H9 (cell line): ENCODE data around the gene SPRY2. TPM values are rescaled to one million over a fixed set of nuclear protein-coding genes. Genes with fewer than 3 reads are reported as not detected.

ENCODE experiments used
- DNase-seq: peaks from one replicate; pipeline ENCODE4 v3.0.0-alpha.2; 2017
- H2AFZ ChIP-seq: one replicate; pipeline ENCODE4 v1.6.1; 2013; ENCODE audit warnings: mild to moderate bottlenecking, low read length, control low read depth, moderate library complexity
- H2AK5ac ChIP-seq: 2 replicates; pipeline ENCODE4 v1.6.1; 2013; ENCODE audit warnings: low read length, control low read depth, mixed read lengths; ENCODE audit not compliant: insufficient read length
- H2BK120ac ChIP-seq: one replicate; pipeline ENCODE4 v1.6.1; 2013; ENCODE audit warnings: low read depth, mild to moderate bottlenecking, low read length, control low read depth, inconsistent platforms; ENCODE audit not compliant: poor library complexity, severe bottlenecking
- H2BK12ac ChIP-seq: 2 replicates; pipeline ENCODE4 v1.6.1; 2013; ENCODE audit warnings: low read length, control low read depth, mixed read lengths, low read depth; ENCODE audit not compliant: insufficient read length
- H2BK15ac ChIP-seq: 2 replicates; pipeline ENCODE4 v1.6.1; 2013; ENCODE audit warnings: low read depth, low read length, control low read depth
- H2BK20ac ChIP-seq: one replicate; pipeline ENCODE4 v1.6.1; 2013; ENCODE audit warnings: low read depth, mild to moderate bottlenecking, low read length, control low read depth, inconsistent platforms; ENCODE audit not compliant: poor library complexity, severe bottlenecking
- H2BK5ac ChIP-seq: 2 replicates; pipeline ENCODE4 v1.6.1; 2013; ENCODE audit warnings: low read length, control low read depth, mixed read lengths; ENCODE audit not compliant: insufficient read length
- H3K14ac ChIP-seq: 2 replicates; pipeline ENCODE4 v1.6.1; 2013; ENCODE audit warnings: low read length, control low read depth; ENCODE audit not compliant: insufficient read depth
- H3K18ac ChIP-seq: 2 replicates; pipeline ENCODE4 v1.6.1; 2013; ENCODE audit warnings: low read depth, mild to moderate bottlenecking, mixed read lengths, low read length, control low read depth; ENCODE audit not compliant: insufficient read length
- H3K23ac ChIP-seq: 2 replicates; pipeline ENCODE4 v1.6.1; 2013; ENCODE audit warnings: low read length, control low read depth, mixed read lengths, low read depth; ENCODE audit not compliant: insufficient read length
- H3K23me2 ChIP-seq: 2 replicates; pipeline ENCODE4 v1.6.1; 2013; ENCODE audit warnings: low read depth, mild to moderate bottlenecking, mixed read lengths, low read length, control low read depth; ENCODE audit not compliant: insufficient read length, poor library complexity, severe bottlenecking
- H3K27ac ChIP-seq: 2 replicates; pipeline ENCODE4 v1.5.1; 2013; ENCODE audit warnings: low read length, control low read depth, mixed read lengths, low read depth; ENCODE audit not compliant: insufficient read length
- H3K27me3 ChIP-seq: 2 replicates; pipeline ENCODE4 v1.6.1; 2013; ENCODE audit warnings: low read length, control low read depth, inconsistent platforms; ENCODE audit not compliant: insufficient read depth
- H3K4ac ChIP-seq: 2 replicates; pipeline ENCODE4 v1.6.1; 2013; ENCODE audit warnings: low read depth, mild to moderate bottlenecking, control low read depth, inconsistent platforms, low read length, moderate library complexity
- H3K4me1 ChIP-seq: 2 replicates; pipeline ENCODE4 v1.6.1; 2013; ENCODE audit warnings: low read length, control low read depth, inconsistent platforms; ENCODE audit not compliant: insufficient read depth
- H3K4me2 ChIP-seq: 2 replicates; pipeline ENCODE4 v1.6.1; 2013; ENCODE audit warnings: low read length, control low read depth, mixed read lengths; ENCODE audit not compliant: insufficient read length, insufficient read depth
- H3K56ac ChIP-seq: 2 replicates; pipeline ENCODE4 v1.6.1; 2013; ENCODE audit warnings: low read depth, mild to moderate bottlenecking, mixed read lengths, low read length, control low read depth; ENCODE audit not compliant: insufficient read length
- H3K79me1 ChIP-seq: 2 replicates; pipeline ENCODE4 v1.6.1; 2013; ENCODE audit warnings: low read depth, mild to moderate bottlenecking, moderate library complexity, low read length, control low read depth, inconsistent platforms; ENCODE audit not compliant: insufficient read depth, poor library complexity, severe bottlenecking
- H3K79me2 ChIP-seq: 2 replicates; pipeline ENCODE4 v1.6.1; 2013; ENCODE audit warnings: low read length, control low read depth, inconsistent platforms; ENCODE audit not compliant: insufficient read depth
- H3K9ac ChIP-seq: 2 replicates; pipeline ENCODE4 v1.6.1; 2013; ENCODE audit warnings: low read length, control low read depth, mixed read lengths; ENCODE audit not compliant: insufficient read length; ENCODE audit errors: extremely low read depth
- H3K9me3 ChIP-seq: one replicate; pipeline ENCODE4 v1.6.1; 2013; ENCODE audit warnings: low read depth, low read length, inconsistent platforms; ENCODE audit not compliant: control insufficient read depth
- H3T11ph ChIP-seq: one replicate; pipeline ENCODE4 v1.6.1; 2013; ENCODE audit warnings: mild to moderate bottlenecking, low read length, control low read depth, inconsistent platforms
- H4K20me1 ChIP-seq: one replicate; pipeline ENCODE4 v1.6.1; 2013; ENCODE audit not compliant: control insufficient read depth, insufficient read length, insufficient read depth
- H4K5ac ChIP-seq: 2 replicates; pipeline ENCODE4 v1.6.1; 2013; ENCODE audit warnings: low read depth, mild to moderate bottlenecking, mixed read lengths, low read length, control low read depth; ENCODE audit not compliant: insufficient read length
- H4K8ac ChIP-seq: replicated peaks from 2 replicates; pipeline ENCODE4 v1.6.1; 2013; ENCODE audit warnings: low read length, control low read depth, mixed read lengths, low read depth; ENCODE audit not compliant: insufficient read length
- H4K91ac ChIP-seq: 2 replicates; pipeline ENCODE4 v1.6.1; 2013; ENCODE audit warnings: low read depth, mild to moderate bottlenecking, moderate library complexity, mixed read lengths, low read length, control low read depth; ENCODE audit not compliant: insufficient read length
- H3K27ac Mint-ChIP-seq, 3 experiments: 2 replicates in 2 of 3; 3 replicates in 1 of 3; pipeline ENCODE4 v1.8.0; 2020 to 2021; ENCODE audit warnings: mixed read lengths in 3 of 3, mild to moderate bottlenecking in 1 of 3, moderate library complexity in 1 of 3
- H3K27me3 Mint-ChIP-seq: 2 replicates; pipeline ENCODE4 v1.8.0; 2021; ENCODE audit warnings: low read depth, mild to moderate bottlenecking, moderate library complexity, mixed read lengths
- H3K36me3 Mint-ChIP-seq, 3 experiments: 2 replicates in 2 of 3; 3 replicates in 1 of 3; pipeline ENCODE4 v1.8.0; 2020 to 2021; ENCODE audit warnings: low read depth in 3 of 3, mixed read lengths in 3 of 3; ENCODE audit not compliant: insufficient read depth in 1 of 3
- H3K4me1 Mint-ChIP-seq, 2 experiments: 2 replicates each; pipeline ENCODE4 v1.8.0; 2020; ENCODE audit warnings: mixed read lengths in 2 of 2
- H3K4me3 Mint-ChIP-seq, 2 experiments: 2 replicates in 1 of 2; 3 replicates in 1 of 2; pipeline ENCODE4 v1.8.0; 2020 to 2021; ENCODE audit warnings: mild to moderate bottlenecking in 2 of 2, mixed read lengths in 2 of 2, moderate library complexity in 1 of 2
- H3K9me3 Mint-ChIP-seq, 2 experiments: 2 replicates in 1 of 2; 3 replicates in 1 of 2; pipeline ENCODE4 v1.8.0; 2020; ENCODE audit warnings: mild to moderate bottlenecking in 2 of 2, mixed read lengths in 2 of 2, moderate library complexity in 1 of 2
- WGBS: extraction: QIAGEN DNeasy Blood & Tissue Kit; methylation state at CpG from one replicate; pipeline ENCODE4 v1.1.7; 2013; ENCODE audit warnings: missing lambda C conversion rate, low lambda C conversion rate, mixed read lengths; ENCODE audit not compliant: insufficient read length; ENCODE audit errors: extremely low coverage; 5-methylcytosine and 5-hydroxymethylcytosine counted together
- total RNA-seq: library from RNA; stranded (reverse); gene quantifications from 2 replicates; pipeline ENCODE4 v1.2.1, GENCODE V29; 2021
- TF ChIP-seq, protein P1 (sequence below): fragments of 200-600 bp; sonication (generic); conservative IDR thresholded peaks from 3 replicates; pipeline ENCODE4 v1.8.0; 2021; ENCODE audit warnings: antibody characterized with exemption, mild to moderate bottlenecking

The SPRY2 gene
- total RNA-seq, 1 experiment from 2014 or later: 56.4 TPM

DNA sequence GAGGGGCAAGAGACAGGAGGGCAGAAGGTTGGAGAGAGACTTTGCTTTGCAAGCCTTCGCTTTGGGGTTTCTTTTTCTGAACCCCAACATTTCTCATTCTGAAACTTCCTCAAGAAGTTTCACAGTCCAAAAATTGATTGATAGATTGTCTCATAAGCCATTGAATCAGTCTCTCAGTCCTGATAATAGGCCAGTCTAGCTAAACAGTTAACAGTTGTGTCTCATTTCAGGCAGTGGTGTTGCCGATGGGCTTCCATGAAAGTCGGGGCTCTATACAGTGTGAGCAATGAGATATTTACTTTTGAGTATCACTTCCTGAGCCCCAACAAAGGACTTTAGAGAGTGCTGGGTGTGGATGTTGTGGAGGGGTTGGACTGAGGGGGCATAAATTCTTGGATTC is 26.5 kb upstream of the SPRY2 start:
- Histone ChIP-seq H4K8ac (no peak overlapping the region), H3K23me2 (no peaks in the 10 kb centered on the region), H2BK5ac (no peak overlapping the region), H3K23ac (no peak overlapping the region), H3K56ac (no peak overlapping the region), H2BK120ac (no peak overlapping the region), H4K5ac (no peak overlapping the region), H3K4me1 (no peaks in the 10 kb centered on the region), H2AFZ (no peak overlapping the region), H3K4ac (no peak overlapping the region), H4K20me1 (no peaks in the 10 kb centered on the region), H4K91ac (no peak overlapping the region), H2BK20ac (no peak overlapping the region), H3K79me1 (no peaks in the 10 kb centered on the region), H3K4me2 (no peak overlapping the region), H3K79me2 (no peaks in the 10 kb centered on the region), H2BK12ac (no peak overlapping the region), H2BK15ac (no peak overlapping the region), H3K9me3 (no peaks in the 10 kb centered on the region), H3K14ac (no peak overlapping the region), H3K9ac (no peak overlapping the region), H3K27ac (no peak overlapping the region), H2AK5ac (no peak overlapping the region), H3K18ac (no peak overlapping the region), H3T11ph (no peak overlapping the region), H3K27me3 (no peaks in the 10 kb centered on the region)
- no CpG with 5 or more reads among the region's 3 CpGs for WGBS
- TF ChIP-seq, protein P1, sequence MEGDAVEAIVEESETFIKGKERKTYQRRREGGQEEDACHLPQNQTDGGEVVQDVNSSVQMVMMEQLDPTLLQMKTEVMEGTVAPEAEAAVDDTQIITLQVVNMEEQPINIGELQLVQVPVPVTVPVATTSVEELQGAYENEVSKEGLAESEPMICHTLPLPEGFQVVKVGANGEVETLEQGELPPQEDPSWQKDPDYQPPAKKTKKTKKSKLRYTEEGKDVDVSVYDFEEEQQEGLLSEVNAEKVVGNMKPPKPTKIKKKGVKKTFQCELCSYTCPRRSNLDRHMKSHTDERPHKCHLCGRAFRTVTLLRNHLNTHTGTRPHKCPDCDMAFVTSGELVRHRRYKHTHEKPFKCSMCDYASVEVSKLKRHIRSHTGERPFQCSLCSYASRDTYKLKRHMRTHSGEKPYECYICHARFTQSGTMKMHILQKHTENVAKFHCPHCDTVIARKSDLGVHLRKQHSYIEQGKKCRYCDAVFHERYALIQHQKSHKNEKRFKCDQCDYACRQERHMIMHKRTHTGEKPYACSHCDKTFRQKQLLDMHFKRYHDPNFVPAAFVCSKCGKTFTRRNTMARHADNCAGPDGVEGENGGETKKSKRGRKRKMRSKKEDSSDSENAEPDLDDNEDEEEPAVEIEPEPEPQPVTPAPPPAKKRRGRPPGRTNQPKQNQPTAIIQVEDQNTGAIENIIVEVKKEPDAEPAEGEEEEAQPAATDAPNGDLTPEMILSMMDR: no peak
- Mint-ChIP-seq H3K27me3 (no peaks in the 10 kb centered on the region), H3K36me3 (peaks cover 0 to 2% (median 0%) of the 10 kb centered on the region in 3 experiments; a peak in 1 of 7 replicates), H3K27ac (no peak overlapping the region; a peak in 1 of 7 replicates), H3K9me3 (no peaks in the 10 kb centered on the region), H3K4me3 (no peak overlapping the region), H3K4me1 (peaks cover 3 to 5% of the 10 kb centered on the region in 2 experiments)
- no peak for DNase-seq
